Measurements from ENCODE around the gene FAM20A. TPM values are rescaled to one million over a fixed set of nuclear protein-coding genes. Genes with fewer than 3 reads are reported as not detected.

Gene FAM20A
- total RNA-seq, 1 experiment from 2014 or later = 0.34 TPM

- H3K36me3 Mint-ChIP-seq (ENCODE audit: insufficient read depth, unreplicated experiment) = peaks cover 54% of the 10 kb centered on the region
These were observed 84.4 kb downstream of the FAM20A start for GRCh38 chr17:68516732-68517131.

GRCh38 chr17:68514831-68515635, 86.1 kb downstream of the FAM20A start:
- ChIA-PET CTCF (no interaction called here), POLR2A (no interaction called here)
- no TSS peak for BruUV-seq (replicated peaks)
- Histone ChIP-seq H3K4me3 (ENCODE audit: low read depth, low read length) (no peak overlapping the region), H3K27me3 (replicated peaks; ENCODE audit: control insufficient read depth, insufficient read depth, low read length) (no peaks in the 10 kb centered on the region), H3K9me3 (peaks cover 4% of the 10 kb centered on the region; the same call in 1 of the 2 replicates), H3K36me3 (ENCODE audit: control insufficient read depth, insufficient read depth, low read length) (peaks cover 2% of the 10 kb centered on the region), H3K4me1 (peaks cover 15% of the 10 kb centered on the region)
- no peak for TF ChIP-seq CTCF (IDR thresholded peaks at IDR 0.05; ENCODE audit: insufficient read depth in 1 of 2, low read depth in 1 of 2, low read length in 1 of 2, severe bottlenecking in 1 of 2, unreplicated experiment in 1 of 2)
- no peaks in the 10 kb centered on the region for H3K27me3 Mint-ChIP-seq (ENCODE audit: insufficient read depth, unreplicated experiment)
- no peak overlapping the region for H3K27ac Mint-ChIP-seq (ENCODE audit: unreplicated experiment)
- H3K4me3 Mint-ChIP-seq (ENCODE audit: unreplicated experiment) = peak overlapping the region; percentile 93
- no peaks in the 10 kb centered on the region for H3K9me3 Mint-ChIP-seq (ENCODE audit: unreplicated experiment)
- intact Hi-C loops (cut with micrococcal nuclease; ENCODE audit: unreplicated experiment) = no loop called here
- H3K36me3 Mint-ChIP-seq (ENCODE audit: insufficient read depth, unreplicated experiment) = peaks cover 52% of the 10 kb centered on the region
- peaks cover 10% of the 10 kb centered on the region for H3K4me1 Mint-ChIP-seq (ENCODE audit: low read depth, unreplicated experiment)
- no peak for DNase-seq

More at GRCh38 chr17:68516732-68517131, 84.4 kb downstream of the FAM20A start:
- Histone ChIP-seq H3K27me3 (replicated peaks; ENCODE audit: control insufficient read depth, insufficient read depth, low read length) (no peaks in the 10 kb centered on the region), H3K36me3 (ENCODE audit: control insufficient read depth, insufficient read depth, low read length) (peaks cover 2% of the 10 kb centered on the region), H3K9me3 (peaks cover 4% of the 10 kb centered on the region; the same call in 1 of the 2 replicates), H3K4me3 (ENCODE audit: low read depth, low read length) (no peak overlapping the region), H3K4me1 (peaks cover 10% of the 10 kb centered on the region)
- no TSS peak for BruUV-seq (replicated peaks)
- Mint-ChIP-seq H3K9me3 (ENCODE audit: unreplicated experiment) (no peaks in the 10 kb centered on the region), H3K27me3 (ENCODE audit: insufficient read depth, unreplicated experiment) (no peaks in the 10 kb centered on the region), H3K4me3 (ENCODE audit: unreplicated experiment) (no peak overlapping the region), H3K27ac (ENCODE audit: unreplicated experiment) (no peak overlapping the region), H3K4me1 (ENCODE audit: low read depth, unreplicated experiment) (peaks cover 10% of the 10 kb centered on the region)
- no peak for DNase-seq
- ChIA-PET POLR2A (no interaction called here), CTCF (no interaction called here)
- intact Hi-C loops (cut with micrococcal nuclease; ENCODE audit: unreplicated experiment) = no loop called here
- no peak for TF ChIP-seq CTCF (IDR thresholded peaks at IDR 0.05; ENCODE audit: insufficient read depth in 1 of 2, low read depth in 1 of 2, low read length in 1 of 2, severe bottlenecking in 1 of 2, unreplicated experiment in 1 of 2)

- intact Hi-C loops (cut with micrococcal nuclease; ENCODE audit: unreplicated experiment) = loop anchor here (2.0 kb wide), 1 partner anchor 31 kb away; no protein-coding TSS in a partner anchor
- BruUV-seq (replicated peaks) = no TSS peak
- POLR2A ChIA-PET = no interaction called here
These were observed 87.2 kb downstream of the FAM20A start for GRCh38 chr17:68513932-68514331.

More at GRCh38 chr17:68513932-68514331, 87.2 kb downstream of the FAM20A start:
- Mint-ChIP-seq H3K9me3 (ENCODE audit: unreplicated experiment) (no peaks in the 10 kb centered on the region), H3K27me3 (ENCODE audit: insufficient read depth, unreplicated experiment) (no peaks in the 10 kb centered on the region), H3K36me3 (ENCODE audit: insufficient read depth, unreplicated experiment) (peaks cover 41% of the 10 kb centered on the region), H3K4me3 (ENCODE audit: unreplicated experiment) (peak overlapping the region; percentile 93), H3K27ac (ENCODE audit: unreplicated experiment) (peak overlapping the region; percentile 97), H3K4me1 (ENCODE audit: low read depth, unreplicated experiment) (peaks cover 10% of the 10 kb centered on the region)
- Histone ChIP-seq H3K9me3 (peaks cover 4% of the 10 kb centered on the region; the same call in 1 of the 2 replicates), H3K4me3 (ENCODE audit: low read depth, low read length) (peak overlapping the region; percentile 77), H3K4me1 (peaks cover 15% of the 10 kb centered on the region), H3K36me3 (ENCODE audit: control insufficient read depth, insufficient read depth, low read length) (peaks cover 2% of the 10 kb centered on the region), H3K27me3 (replicated peaks; ENCODE audit: control insufficient read depth, insufficient read depth, low read length) (no peaks in the 10 kb centered on the region)
- CTCF ChIA-PET = no interaction called here
- no peak for TF ChIP-seq CTCF (IDR thresholded peaks at IDR 0.05; ENCODE audit: insufficient read depth in 1 of 2, low read depth in 1 of 2, low read length in 1 of 2, severe bottlenecking in 1 of 2, unreplicated experiment in 1 of 2)
- DNase-seq = no peak

Measured in Caco-2 (cell line).